HepG2 (cell line): ENCODE measurements around the gene SLC16A13. TPM values are rescaled to one million over a fixed set of nuclear protein-coding genes. Genes with fewer than 3 reads are reported as not detected.
A peak's percentile ranks its signal among the peaks of the same experiment; 100 is the strongest.

ENCODE experiments used
- ATAC-seq: fragments of 200-7000 bp; cut with Tn5 transposase; 3 replicates; pipeline ENCODE4 v1.9.1; 2020; ENCODE audit warnings: mild to moderate bottlenecking, moderate library complexity
- BruUV-seq: library from RNA; stranded (reverse); fragments of 400-500 nt; replicated peaks from 2 replicates; lab custom pipeline; 2021; lab: Mats Ljungman, UMichigan
- CTCF ChIA-PET: fragments of 300-600 bp; formaldehyde crosslinking; extraction: SDS; loops from one replicate; lab custom pipeline; 2021; ENCODE audit warnings: low total read pairs, inconsistent platforms, low intra/inter-chr PET ratio; lab: Yijun Ruan, JAX
- POLR2A ChIA-PET: fragments of 350-600 bp; sonication (Branson Sonifier 250); formaldehyde crosslinking; loops from one replicate; lab custom pipeline; 2020; ENCODE audit warnings: antibody characterized with exemption, inconsistent platforms; lab: Yijun Ruan, JAX
- DNase-seq: peaks from one replicate; pipeline ENCODE4 v3.0.0-alpha.2; 2015; ENCODE audit warnings: low spot score
- FAIRE-seq: peaks from 3 replicates; lab custom pipeline; 2011; peaks lifted over from hg19 to GRCh38; lab: Jason Lieb, UNC
- H2AFZ ChIP-seq: one replicate; pipeline ENCODE4 v1.6.1; 2011; ENCODE audit warnings: low read length, inconsistent platforms
- H3K27ac ChIP-seq: fragments of 300-600 bp; 3 replicates; pipeline ENCODE4 v1.8.0; 2011; ENCODE audit warnings: mixed run types, mild to moderate bottlenecking, mixed read lengths, low read length, inconsistent platforms; ENCODE audit not compliant: insufficient read depth; ENCODE audit errors: extremely low read length
- H3K27me3 ChIP-seq, 2 experiments: fragments of 200-600 bp in 1 of 2; 2 replicates in 1 of 2; 3 replicates in 1 of 2; pipeline versions ENCODE4 v1.6.0 to v1.8.0; 2011; ENCODE audit warnings: low read length in 2 of 2, mild to moderate bottlenecking in 2 of 2, moderate library complexity in 2 of 2, inconsistent platforms in 1 of 2; ENCODE audit not compliant: insufficient read depth in 2 of 2, control insufficient read depth in 1 of 2
- H3K36me3 ChIP-seq, 2 experiments: fragments of 200-600 bp in 1 of 2; replicated peaks in 1 of 2; 2 replicates in 1 of 2; 3 replicates in 1 of 2; pipeline versions ENCODE4 v1.5.1 to v1.8.0; 2011; ENCODE audit warnings: low read length in 2 of 2, inconsistent platforms in 1 of 2; ENCODE audit not compliant: insufficient read depth in 2 of 2, control insufficient read depth in 1 of 2
- H3K4me1 ChIP-seq: 2 replicates; pipeline ENCODE4 v1.5.1; 2012; ENCODE audit warnings: low read length, inconsistent platforms; ENCODE audit not compliant: insufficient read depth
- H3K4me2 ChIP-seq: 2 replicates; pipeline ENCODE4 v1.6.0; 2011; ENCODE audit warnings: low read depth, low read length, inconsistent platforms
- H3K4me3 ChIP-seq, 3 experiments: fragments of 200-600 bp in 1 of 3; sonication (generic), shearing (Covaris generic) in 1 of 3; replicated peaks in 1 of 3; 2 replicates each; pipeline ENCODE4 v1.5.1; 2011 to 2016; ENCODE audit warnings: low read length in 3 of 3, inconsistent platforms in 2 of 3, low read depth in 2 of 3, mild to moderate bottlenecking in 2 of 3, control low read depth in 1 of 3, mixed read lengths in 1 of 3; ENCODE audit not compliant: insufficient read depth in 1 of 3
- H3K79me2 ChIP-seq: one replicate; pipeline ENCODE4 v1.6.1; 2011; ENCODE audit warnings: low read length, inconsistent platforms; ENCODE audit not compliant: insufficient read depth
- H3K9ac ChIP-seq: 2 replicates; pipeline ENCODE4 v1.6.0; 2011; ENCODE audit warnings: mild to moderate bottlenecking, low read depth, low read length, inconsistent platforms; ENCODE audit not compliant: insufficient read depth
- H3K9me3 ChIP-seq: 2 replicates; pipeline ENCODE4 v1.5.1; 2012; ENCODE audit warnings: mild to moderate bottlenecking, low read length
- H4K20me1 ChIP-seq: 2 replicates; pipeline ENCODE4 v1.6.0; 2011; ENCODE audit warnings: inconsistent platforms, mild to moderate bottlenecking, low read length, moderate library complexity; ENCODE audit not compliant: insufficient read depth
- HES4 ChIP-seq: sonication (generic); formaldehyde crosslinking; IDR thresholded peaks from 2 replicates; pipeline ENCODE4 v1.9.0; 2021; ENCODE audit warnings: mild to moderate bottlenecking, missing genetic modification reagents, borderline replicate concordance
- ISL2 ChIP-seq: sonication (generic); formaldehyde crosslinking; IDR thresholded peaks from 2 replicates; pipeline ENCODE4 v1.5.0; 2020; ENCODE audit warnings: missing genetic modification reagents
- MEIS1 ChIP-seq: sonication (generic); formaldehyde crosslinking; IDR thresholded peaks from 2 replicates; pipeline ENCODE4 v1.9.0; 2021; ENCODE audit warnings: mild to moderate bottlenecking, missing genetic modification reagents, moderate library complexity, borderline replicate concordance
- ZC3H13 ChIP-seq: sonication (generic); formaldehyde crosslinking; IDR thresholded peaks from 2 replicates; pipeline ENCODE4 v1.8.1; 2023; ENCODE audit warnings: mild to moderate bottlenecking, missing genetic modification reagents, moderate library complexity
- ZNF17 ChIP-seq: sonication (generic); formaldehyde crosslinking; IDR thresholded peaks from 2 replicates; pipeline ENCODE4 v1.5.0; 2020; ENCODE audit warnings: mild to moderate bottlenecking, missing genetic modification reagents
- ZNF280D ChIP-seq: sonication (generic); formaldehyde crosslinking; IDR thresholded peaks from 2 replicates; pipeline ENCODE4 v1.5.1; 2020; ENCODE audit warnings: mild to moderate bottlenecking, missing genetic modification reagents
- WGBS: methylation state at CpG from one replicate; pipeline ENCODE4 v1.1.6; 2017; ENCODE audit warnings: low lambda C conversion rate; 5-methylcytosine and 5-hydroxymethylcytosine counted together
- in situ Hi-C: cut with HindIII; loops from 2 replicates; pipeline ENCODE4 v1.10.0; 2017; ENCODE audit warnings: low pct_unique_long_range_greater_than_20kb; ENCODE audit not compliant: extremely low pct_ligation_motif_present
- intact Hi-C: fragments of 100-400 bp; cut with micrococcal nuclease; formaldehyde crosslinking; loops from one replicate; pipeline ENCODE4 v1.10.0; 2022; ENCODE audit not compliant: unreplicated experiment
- polyA plus RNA-seq, 8 experiments: library from polyadenylated mRNA; depleted of rRNA in 3 of 8; stranded (reverse) in 7 of 8; unstranded in 1 of 8; fragments of >200 nt; fragmentation: Illumina TruSeq in 4 of 8; extraction: Trizol in 4 of 8; gene quantifications; 2 replicates each; pipeline versions ENCODE4 v1.2.1 to v1.2.3, GENCODE V29; 2011 to 2016; ENCODE audit warnings: low read depth in 4 of 8, missing spikeins in 1 of 8, mixed read lengths in 1 of 8; ENCODE audit not compliant: insufficient read depth in 1 of 8
- total RNA-seq, 5 experiments: library from RNA; depleted of rRNA; stranded (reverse); fragments of >200 nt; fragmentation: Illumina TruSeq; extraction: Trizol; gene quantifications; 2 replicates each; pipeline ENCODE4 v1.2.3, GENCODE V29; 2016; ENCODE audit warnings: low read depth in 1 of 5

SLC16A13 gene
- total and polyA plus RNA-seq, 2 of the 13 experiments (the other 11 are each of a cell fraction or from before 2014, with no cell fraction given) = 2.2 to 3.0 TPM

DNA sequence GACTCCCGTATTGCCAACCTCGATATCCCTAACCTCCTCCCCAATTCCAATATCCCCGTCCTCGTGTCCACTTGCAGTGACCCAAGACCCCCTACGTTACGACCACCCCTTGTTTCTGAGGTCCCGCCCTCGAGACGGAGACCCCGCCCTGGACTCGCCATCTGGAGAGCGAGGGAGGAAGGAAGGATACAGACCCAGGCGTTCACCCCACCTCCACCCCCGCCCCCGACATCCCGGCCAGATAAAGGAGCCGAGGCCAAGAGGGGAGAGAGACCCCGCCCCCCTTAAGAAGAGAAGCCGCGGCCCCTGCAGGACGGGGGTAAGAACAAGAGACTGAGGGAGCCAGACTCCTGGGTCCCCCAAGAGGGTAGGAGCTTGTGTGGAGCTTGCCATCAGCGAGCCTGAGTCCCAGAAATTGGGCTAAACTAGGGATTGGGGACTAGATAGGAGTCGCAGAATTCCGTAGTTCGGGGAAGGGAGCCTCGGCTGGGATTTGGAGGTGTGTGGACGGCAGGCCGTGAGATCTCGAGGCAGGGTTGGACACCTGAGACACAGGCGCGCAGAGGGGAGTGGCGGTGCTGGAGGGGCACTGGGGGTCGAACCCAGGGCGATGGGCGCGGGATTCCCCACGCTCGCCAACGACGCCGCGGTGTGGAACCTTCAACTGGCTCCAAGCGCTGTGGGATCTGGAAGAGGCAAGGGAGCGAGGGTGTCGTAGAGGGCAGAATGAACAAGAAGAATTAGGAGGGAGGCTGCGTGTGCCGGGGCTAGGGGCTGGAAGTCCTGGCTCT, 12.8 kb upstream of the SLC16A13 start, which contains the start of gene BCL6B:
Gene BCL6B, plus strand, starts transcription at position 270 of the 791 bp plus-strand sequence. CDS start 622 bp downstream, outside the sequence.
- CTCF ChIA-PET = interaction anchor here (2.2 to 2.8 kb wide), 2 partner anchors 19 to 110 kb away, joined by 6 to 23 read pairs; no protein-coding TSS in a partner anchor
- WGBS = 77% methylated on average over 47 of the region's 47 CpGs
- no TSS peak for BruUV-seq

More for the DNA sequence above, 12.8 kb upstream of the SLC16A13 start, which contains the start of gene BCL6B:
- no peaks in the 10 kb centered on the region for H3K9me3 ChIP-seq
- peak within 1 kb of the TSS; percentile 58 to 73 (median 71) for H3K4me3 ChIP-seq
- peak within 1 kb of the TSS; percentile 79 for H2AFZ ChIP-seq
- in situ Hi-C loops (no loop called here), intact Hi-C loops (loop anchor here (1.0 to 10.0 kb wide), 3 partner anchors 19 to 178 kb away; no protein-coding TSS in a partner anchor)
- H3K4me1 ChIP-seq = peaks cover 62% of the 10 kb centered on the region
- DNase-seq = no peak
- TF ChIP-seq ZNF17 (CRISPR knock-in tag) = no peak
- TF ChIP-seq ZC3H13 = no peak
- no peak for TF ChIP-seq ZNF280D (CRISPR knock-in tag)
- no peak for TF ChIP-seq MEIS1 (CRISPR knock-in tag)
- no peak for TF ChIP-seq ISL2 (CRISPR knock-in tag)
- TF ChIP-seq HES4 = no peak
- no peak within 1 kb of the TSS for H3K27ac ChIP-seq
- no peaks in the 10 kb centered on the region for H4K20me1 ChIP-seq
- H3K79me2 ChIP-seq = no peaks in the 10 kb centered on the region
- POLR2A ChIA-PET = interaction anchor here (0.7 kb wide), 1 partner anchor 13 kb away, joined by 3 read pairs; the partner anchor contains the start of gene SLC16A13
- no peak for ATAC-seq
- H3K27me3 ChIP-seq = peaks cover 0 to 15% of the 10 kb centered on the region in 2 experiments; a peak in 4 of 5 replicates
- H3K4me2 ChIP-seq = peak within 1 kb of the TSS; percentile 100
- no peaks in the 10 kb centered on the region for H3K36me3 ChIP-seq
- no peak for FAIRE-seq
- H3K9ac ChIP-seq = peak within 1 kb of the TSS; percentile 48
